Left ventricle myocardium inferior (tissue), 1 donor: ENCODE measurements around the gene PRF1. TPM values are rescaled to one million over a fixed set of nuclear protein-coding genes. Genes with fewer than 3 reads are reported as not detected.
"Not testable (repeated sequence)": the region's sequence is repeated elsewhere in the genome, so short reads cannot be mapped to it uniquely, and the experiment has no call there.

Experiments used
- DNase-seq: peaks from one replicate; pipeline ENCODE4 v3.0.0-alpha.2; 2020
- H3K27ac ChIP-seq: fragments of 200-600 bp; replicated peaks from 2 replicates; pipeline ENCODE4 v1.8.0; 2021
- H3K27me3 ChIP-seq: fragments of 200-600 bp; 2 replicates; pipeline ENCODE4 v1.8.0; 2021; ENCODE audit warnings: low read depth
- H3K36me3 ChIP-seq: fragments of 200-600 bp; 2 replicates; pipeline ENCODE4 v1.8.0; 2021
- H3K4me1 ChIP-seq: fragments of 200-600 bp; 2 replicates; pipeline ENCODE4 v1.8.0; 2021
- H3K4me3 ChIP-seq: fragments of 200-600 bp; 2 replicates; pipeline ENCODE4 v1.8.0; 2021; ENCODE audit warnings: mild to moderate bottlenecking, moderate library complexity
- H3K9me3 ChIP-seq: fragments of 200-600 bp; replicated peaks from 2 replicates; pipeline ENCODE4 v1.8.0; 2021
- intact Hi-C: fragments of 100-400 bp; cut with micrococcal nuclease; formaldehyde crosslinking; loops from one replicate; pipeline ENCODE4 v1.11.0; 2022
- total RNA-seq: library from RNA; stranded (reverse); fragmentation: NEBNext Ultra II Directional; extraction: Animal tissue kit (Norgen Biotek cat#: 25700); gene quantifications from one replicate; pipeline ENCODE4 v1.2.1, GENCODE V29; 2021
- TF ChIP-seq, protein P1 (sequence below): fragments of 200-600 bp; IDR thresholded peaks from 2 replicates; pipeline ENCODE4 v1.8.0; 2021; ENCODE audit warnings: antibody characterized with exemption, mild to moderate bottlenecking, borderline replicate concordance
- donor health status: DM: no; HTN: yes; CAD: no; lungs with severe emphysema.

PRF1 gene
- total RNA-seq, 1 donor from 2014 or later = 2.6 TPM

DNA sequence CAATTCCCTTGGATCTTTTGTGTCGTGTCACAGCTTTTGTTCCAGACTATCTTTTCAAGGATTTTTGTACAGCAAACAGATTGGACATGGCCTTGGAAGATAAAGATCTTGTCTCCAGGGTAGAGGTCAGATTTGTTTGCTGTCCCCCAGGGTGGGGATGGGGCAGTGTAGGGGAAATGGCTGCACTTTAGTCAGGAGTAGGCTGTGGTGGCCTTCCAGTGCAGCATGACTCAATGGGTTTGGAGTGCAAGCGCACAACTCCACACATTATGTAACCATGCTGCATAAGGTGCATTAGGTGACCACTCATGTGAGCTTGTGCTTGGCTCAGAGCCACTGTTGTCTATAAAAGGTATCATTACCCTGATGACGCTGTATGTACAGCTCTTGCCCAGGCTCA is 45.9 kb upstream of the PRF1 start:
- intact Hi-C loops = no loop called here
- no peaks in the 10 kb centered on the region for H3K36me3 ChIP-seq
- H3K4me3 ChIP-seq = no peak overlapping the region
- peaks cover 12% of the 10 kb centered on the region for H3K4me1 ChIP-seq
- H3K27me3 ChIP-seq = no peaks in the 10 kb centered on the region
- H3K9me3 ChIP-seq = no peaks in the 10 kb centered on the region
- TF ChIP-seq, protein P1, sequence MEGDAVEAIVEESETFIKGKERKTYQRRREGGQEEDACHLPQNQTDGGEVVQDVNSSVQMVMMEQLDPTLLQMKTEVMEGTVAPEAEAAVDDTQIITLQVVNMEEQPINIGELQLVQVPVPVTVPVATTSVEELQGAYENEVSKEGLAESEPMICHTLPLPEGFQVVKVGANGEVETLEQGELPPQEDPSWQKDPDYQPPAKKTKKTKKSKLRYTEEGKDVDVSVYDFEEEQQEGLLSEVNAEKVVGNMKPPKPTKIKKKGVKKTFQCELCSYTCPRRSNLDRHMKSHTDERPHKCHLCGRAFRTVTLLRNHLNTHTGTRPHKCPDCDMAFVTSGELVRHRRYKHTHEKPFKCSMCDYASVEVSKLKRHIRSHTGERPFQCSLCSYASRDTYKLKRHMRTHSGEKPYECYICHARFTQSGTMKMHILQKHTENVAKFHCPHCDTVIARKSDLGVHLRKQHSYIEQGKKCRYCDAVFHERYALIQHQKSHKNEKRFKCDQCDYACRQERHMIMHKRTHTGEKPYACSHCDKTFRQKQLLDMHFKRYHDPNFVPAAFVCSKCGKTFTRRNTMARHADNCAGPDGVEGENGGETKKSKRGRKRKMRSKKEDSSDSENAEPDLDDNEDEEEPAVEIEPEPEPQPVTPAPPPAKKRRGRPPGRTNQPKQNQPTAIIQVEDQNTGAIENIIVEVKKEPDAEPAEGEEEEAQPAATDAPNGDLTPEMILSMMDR = no peak
- no peak overlapping the region for H3K27ac ChIP-seq
- no peak for DNase-seq

GRCh38 chr10:70647086-70647485 is 44.5 kb upstream of the PRF1 start:
- Histone ChIP-seq H3K4me1 (no peaks in the 10 kb centered on the region), H3K4me3 (no peak overlapping the region), H3K36me3 (no peaks in the 10 kb centered on the region), H3K9me3 (no peaks in the 10 kb centered on the region), H3K27me3 (no peaks in the 10 kb centered on the region), H3K27ac (no peak overlapping the region)
- TF ChIP-seq, protein P1 = no peak
- intact Hi-C loops = no loop called here
- no peak for DNase-seq

GRCh38 chr10:70644959-70645358 is 42.4 kb upstream of the PRF1 start:
- H3K4me1 ChIP-seq, H3K27me3 ChIP-seq, H3K4me3 ChIP-seq, H3K36me3 ChIP-seq, H3K27ac ChIP-seq, intact Hi-C loops, H3K9me3 ChIP-seq, DNase-seq: not testable (repeated sequence)

DNA sequence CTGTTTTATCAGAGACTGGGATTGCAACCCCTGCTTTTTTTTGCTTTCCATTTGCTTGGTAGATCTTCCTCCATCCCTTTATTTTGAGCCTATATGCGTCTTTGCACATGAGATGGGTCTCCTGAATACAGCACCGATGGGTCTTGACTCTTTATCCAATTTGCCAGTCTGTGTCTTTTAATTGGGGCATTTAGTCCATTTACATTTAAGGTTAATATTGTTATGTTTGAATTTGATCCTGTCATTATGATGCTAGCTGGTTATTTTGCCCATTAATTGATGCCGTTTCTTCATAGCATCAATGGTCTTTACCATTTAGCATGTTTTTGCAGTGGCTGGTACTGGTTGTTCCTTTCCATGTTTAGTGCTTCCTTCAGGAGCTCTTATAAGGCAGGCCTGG is 40.7 kb upstream of the PRF1 start:
- H3K27ac ChIP-seq, H3K36me3 ChIP-seq, DNase-seq, intact Hi-C loops, H3K4me3 ChIP-seq, H3K27me3 ChIP-seq, H3K4me1 ChIP-seq, H3K9me3 ChIP-seq: not testable (repeated sequence)

DNA sequence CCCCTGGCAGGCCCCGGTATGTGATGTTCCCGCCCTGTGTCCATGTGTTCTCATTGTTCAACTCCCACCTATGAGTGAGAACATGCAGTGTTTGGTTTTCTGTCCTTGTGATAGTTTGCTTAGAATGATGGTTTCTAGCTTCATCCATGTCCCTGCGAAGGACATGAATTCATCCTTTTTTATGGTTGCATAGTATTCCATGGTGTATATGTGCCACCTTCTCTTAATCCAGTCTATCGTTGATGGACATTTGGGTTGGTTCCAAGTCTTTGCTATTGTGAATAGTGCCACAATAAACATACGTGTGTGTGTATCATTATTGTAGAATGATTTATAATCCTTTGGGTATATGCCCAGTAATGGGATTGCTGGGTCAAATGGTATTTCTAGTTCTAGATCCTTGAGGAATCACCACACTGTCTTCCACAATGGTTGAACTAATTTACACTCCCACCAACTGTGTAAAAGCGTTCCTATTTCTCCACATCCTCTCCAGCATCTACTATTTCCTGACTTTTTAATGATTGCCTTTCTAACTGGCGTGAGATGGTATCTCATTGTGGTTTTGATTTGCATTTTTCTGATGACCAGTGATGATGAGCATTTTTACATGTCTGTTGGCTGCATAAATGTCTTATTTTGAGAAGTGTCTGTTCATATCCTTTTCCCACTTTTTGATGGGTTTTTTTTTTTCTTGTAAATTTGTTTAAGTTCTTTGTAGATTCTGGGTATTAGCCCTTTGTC is 37.3 kb upstream of the PRF1 start:
- intact Hi-C loops, H3K27me3 ChIP-seq, H3K4me1 ChIP-seq, H3K27ac ChIP-seq, H3K9me3 ChIP-seq, H3K4me3 ChIP-seq, DNase-seq, H3K36me3 ChIP-seq: not testable (repeated sequence)

- H3K27me3 ChIP-seq, intact Hi-C loops, H3K4me3 ChIP-seq, H3K9me3 ChIP-seq, H3K27ac ChIP-seq, H3K4me1 ChIP-seq, DNase-seq, H3K36me3 ChIP-seq: not testable (repeated sequence)
Observed at GRCh38 chr10:70634515-70634914, 32.0 kb upstream of the PRF1 start.

GRCh38 chr10:70634011-70634410 is 31.5 kb upstream of the PRF1 start:
- intact Hi-C loops = no loop called here
- TF ChIP-seq, protein P1 = no peak
- Histone ChIP-seq H3K9me3 (peaks cover 8% of the 10 kb centered on the region), H3K4me3 (no peak overlapping the region), H3K27ac (no peak overlapping the region), H3K27me3 (no peaks in the 10 kb centered on the region), H3K36me3 (no peaks in the 10 kb centered on the region), H3K4me1 (no peaks in the 10 kb centered on the region)
- DNase-seq = no peak

GRCh38 chr10:70631735-70632134 is 29.2 kb upstream of the PRF1 start:
- H3K27me3 ChIP-seq, H3K4me1 ChIP-seq, intact Hi-C loops, H3K27ac ChIP-seq, H3K4me3 ChIP-seq, DNase-seq, H3K36me3 ChIP-seq: not testable (repeated sequence)
- H3K9me3 ChIP-seq = peaks cover 30% of the 10 kb centered on the region
